C4-2B (cell line): ENCODE measurements around the gene EEIG1.

Experiments used
- ZFX ChIP-seq: fragments of 450-650 bp; IDR thresholded peaks from 2 replicates; pipeline ENCODE4 v1.6.1; 2017
- TF ChIP-seq, protein P1 (sequence below): fragments of 450-650 bp; conservative IDR thresholded peaks from 2 replicates; pipeline ENCODE4 v1.5.1; 2017; ENCODE audit warnings: mild to moderate bottlenecking

DNA sequence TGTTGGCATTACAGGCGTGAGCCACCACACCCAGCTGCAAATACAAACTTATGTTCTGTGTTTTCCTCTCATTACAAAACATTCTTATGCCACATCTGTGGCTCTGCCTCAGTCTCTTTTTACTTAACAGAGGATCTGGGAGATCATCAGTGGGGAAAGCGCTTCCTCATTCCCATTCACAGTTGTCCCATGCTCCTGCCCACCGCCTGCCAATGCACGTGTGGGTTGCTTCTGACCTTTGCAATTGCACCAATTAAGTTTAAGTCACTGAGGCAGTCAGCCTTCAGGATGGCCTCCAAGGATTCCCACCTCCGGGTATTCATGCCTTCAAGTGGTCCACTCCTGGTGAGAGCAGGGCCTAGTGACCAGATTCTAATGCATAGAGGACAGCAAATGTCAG is 34.9 kb upstream of the EEIG1 start:
- TF ChIP-seq, protein P1, sequence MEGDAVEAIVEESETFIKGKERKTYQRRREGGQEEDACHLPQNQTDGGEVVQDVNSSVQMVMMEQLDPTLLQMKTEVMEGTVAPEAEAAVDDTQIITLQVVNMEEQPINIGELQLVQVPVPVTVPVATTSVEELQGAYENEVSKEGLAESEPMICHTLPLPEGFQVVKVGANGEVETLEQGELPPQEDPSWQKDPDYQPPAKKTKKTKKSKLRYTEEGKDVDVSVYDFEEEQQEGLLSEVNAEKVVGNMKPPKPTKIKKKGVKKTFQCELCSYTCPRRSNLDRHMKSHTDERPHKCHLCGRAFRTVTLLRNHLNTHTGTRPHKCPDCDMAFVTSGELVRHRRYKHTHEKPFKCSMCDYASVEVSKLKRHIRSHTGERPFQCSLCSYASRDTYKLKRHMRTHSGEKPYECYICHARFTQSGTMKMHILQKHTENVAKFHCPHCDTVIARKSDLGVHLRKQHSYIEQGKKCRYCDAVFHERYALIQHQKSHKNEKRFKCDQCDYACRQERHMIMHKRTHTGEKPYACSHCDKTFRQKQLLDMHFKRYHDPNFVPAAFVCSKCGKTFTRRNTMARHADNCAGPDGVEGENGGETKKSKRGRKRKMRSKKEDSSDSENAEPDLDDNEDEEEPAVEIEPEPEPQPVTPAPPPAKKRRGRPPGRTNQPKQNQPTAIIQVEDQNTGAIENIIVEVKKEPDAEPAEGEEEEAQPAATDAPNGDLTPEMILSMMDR: no peak
- TF ChIP-seq ZFX: no peak
